Liver (tissue), 9 donors: ENCODE data around the gene IAPP. TPM values are rescaled to one million over a fixed set of nuclear protein-coding genes. Genes with fewer than 3 reads are reported as not detected.
"Not testable (repeated sequence)": the region's sequence is repeated elsewhere in the genome, so short reads cannot be mapped to it uniquely, and the experiment has no call there.

Source experiments
- DNase-seq: peaks from one replicate; pipeline ENCODE4 v3.0.0-alpha.2; 2017; ENCODE audit warnings: low spot score
- H3K27ac ChIP-seq, 2 donors: one replicate each; pipeline ENCODE4 v1.7.0; 2013; ENCODE audit warnings: inconsistent platforms in 2 of 2, low read length in 2 of 2, control low read depth in 1 of 2, low read depth in 1 of 2, mild to moderate bottlenecking in 1 of 2
- H3K27me3 ChIP-seq, 4 donors: one replicate each; pipeline versions ENCODE4 v1.6.1 to v1.7.0; 2013; ENCODE audit warnings: low read length in 3 of 4, inconsistent platforms in 1 of 4, mild to moderate bottlenecking in 1 of 4, moderate library complexity in 1 of 4; ENCODE audit not compliant: control insufficient read depth in 4 of 4, insufficient read depth in 4 of 4
- H3K36me3 ChIP-seq, 4 donors: one replicate each; pipeline versions ENCODE4 v1.6.1 to v1.7.0; 2013; ENCODE audit warnings: low read length in 3 of 4, mild to moderate bottlenecking in 3 of 4, low read depth in 1 of 4, moderate library complexity in 1 of 4; ENCODE audit not compliant: control insufficient read depth in 4 of 4, insufficient read depth in 3 of 4
- H3K4me1 ChIP-seq, 4 donors: one replicate each; pipeline versions ENCODE4 v1.6.1 to v1.7.0; 2013; ENCODE audit warnings: low read length in 3 of 4, mild to moderate bottlenecking in 3 of 4, moderate library complexity in 1 of 4; ENCODE audit not compliant: control insufficient read depth in 4 of 4, insufficient read depth in 4 of 4
- H3K4me3 ChIP-seq, 3 donors: one replicate each; pipeline versions ENCODE4 v1.6.1 to v1.7.0; 2013; ENCODE audit warnings: low read length in 3 of 3, control low read depth in 1 of 3, low read depth in 1 of 3, mild to moderate bottlenecking in 1 of 3
- H3K9ac ChIP-seq, 2 donors: one replicate each; pipeline ENCODE4 v1.7.0; 2013; ENCODE audit warnings: low read length in 2 of 2, mild to moderate bottlenecking in 2 of 2, moderate library complexity in 2 of 2, control low read depth in 1 of 2, low read depth in 1 of 2
- H3K9me3 ChIP-seq, 4 donors: one replicate each; pipeline versions ENCODE4 v1.6.1 to v1.7.0; 2013; ENCODE audit warnings: low read length in 3 of 4; ENCODE audit not compliant: control insufficient read depth in 4 of 4
- EGR1 ChIP-seq, 2 donors: IDR thresholded peaks; 2 replicates each; pipeline ENCODE4 v1.6.1; 2016 to 2018; ENCODE audit warnings: antibody characterized with exemption in 2 of 2, low read depth in 2 of 2
- FOXA1 ChIP-seq: IDR thresholded peaks from 2 replicates; pipeline ENCODE4 v1.6.1; 2016; ENCODE audit warnings: antibody characterized with exemption
- FOXA2 ChIP-seq: IDR thresholded peaks from 2 replicates; pipeline ENCODE4 v1.6.1; 2016; ENCODE audit warnings: antibody characterized with exemption
- GABPA ChIP-seq, 2 donors: IDR thresholded peaks in 1 of 2; conservative IDR thresholded peaks in 1 of 2; 2 replicates each; pipeline ENCODE4 v1.6.1; 2016; ENCODE audit warnings: antibody characterized with exemption in 2 of 2, mild to moderate bottlenecking in 1 of 2, moderate library complexity in 1 of 2
- HNF4A ChIP-seq, 2 donors: conservative IDR thresholded peaks; 2 replicates each; pipeline ENCODE4 v1.6.1; 2016; ENCODE audit warnings: antibody characterized with exemption in 2 of 2, mild to moderate bottlenecking in 2 of 2
- HNF4G ChIP-seq: IDR thresholded peaks from 2 replicates; pipeline ENCODE4 v1.6.1; 2016; ENCODE audit warnings: antibody characterized with exemption
- RAD21 ChIP-seq, 2 donors: IDR thresholded peaks; 2 replicates each; pipeline ENCODE4 v1.6.1; 2016; ENCODE audit warnings: antibody characterized with exemption in 2 of 2, mild to moderate bottlenecking in 2 of 2
- SP1 ChIP-seq: IDR thresholded peaks from 2 replicates; pipeline ENCODE4 v1.6.1; 2018; ENCODE audit warnings: antibody characterized with exemption, mild to moderate bottlenecking
- TAF1 ChIP-seq: conservative IDR thresholded peaks from 2 replicates; pipeline ENCODE4 v1.6.1; 2016; ENCODE audit warnings: antibody characterized with exemption, mild to moderate bottlenecking
- YY1 ChIP-seq: IDR thresholded peaks from 2 replicates; pipeline ENCODE4 v1.6.1; 2016; ENCODE audit warnings: antibody characterized with exemption, mild to moderate bottlenecking
- WGBS: extraction: QIAGEN DNeasy Blood & Tissue Kit; methylation state at CpG from one replicate; pipeline ENCODE4 v1.1.7; 2013; 5-methylcytosine and 5-hydroxymethylcytosine counted together
- polyA plus RNA-seq, 2 donors: library from polyadenylated mRNA; stranded (reverse) in 1 of 2; unstranded in 1 of 2; fragments of 200-250 nt in 1 of 2; fragments of >200 nt in 1 of 2; fragmentation: Nextera tagmentation in 1 of 2; extraction: Ambion mirVana in 1 of 2; gene quantifications; one replicate each; pipeline versions ENCODE4 v1.2.1 to v1.2.3, GENCODE V29; 2013 to 2015
- total RNA-seq, 2 donors: library from RNA; depleted of rRNA; stranded (reverse); fragments of >200 nt; gene quantifications; one replicate each; pipeline ENCODE4 v1.2.3, GENCODE V29; 2014
- TF ChIP-seq, protein P1 (sequence below): IDR thresholded peaks from 2 replicates; pipeline ENCODE4 v1.6.1; 2016; ENCODE audit warnings: antibody characterized with exemption
- TF ChIP-seq, protein P2 (sequence below): IDR thresholded peaks from 2 replicates; pipeline ENCODE4 v1.6.1; 2016; ENCODE audit warnings: antibody characterized with exemption
- TF ChIP-seq, protein P3 (sequence below): IDR thresholded peaks from 2 replicates; pipeline ENCODE4 v1.6.1; 2016; ENCODE audit warnings: antibody characterized with exemption
- donor health status: healthy.
- donor health status: healthy.
- donor health status: healthy.
- donor health status: healthy.
- donor health status: healthy.

IAPP gene
- total and polyA plus RNA-seq, 4 donors: 0.08 to 0.42 TPM; not detected in 2

DNA sequence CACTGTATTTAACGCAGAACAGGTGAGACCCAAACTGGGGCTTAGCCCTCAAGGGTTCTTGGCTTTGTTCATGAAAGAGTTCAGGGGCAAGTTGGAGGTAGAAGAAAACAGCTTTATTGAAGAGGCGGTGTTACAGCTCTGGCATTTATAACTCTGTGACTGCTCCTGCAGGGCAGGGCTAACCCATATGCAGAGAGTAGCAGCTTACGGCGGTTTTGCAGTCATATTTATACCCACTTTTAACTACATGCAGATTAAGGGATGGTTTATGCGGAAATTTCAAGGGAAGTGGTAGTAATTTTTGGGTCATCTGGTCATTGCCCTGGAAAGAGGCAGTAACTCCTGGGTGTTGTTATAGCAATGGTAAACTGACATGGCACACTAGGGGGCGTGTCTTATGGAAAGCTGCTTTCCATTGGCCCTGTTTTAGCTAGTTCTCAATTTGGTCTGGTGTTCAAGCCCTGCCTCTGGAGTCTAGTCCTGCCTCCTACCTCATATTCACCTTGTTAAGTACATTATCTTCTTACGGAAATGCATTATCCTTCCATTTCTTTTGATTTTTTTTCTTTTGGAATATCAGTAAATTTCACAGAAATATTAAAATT is 1.8 kb upstream of the IAPP start:
- no peak for DNase-seq
- Histone ChIP-seq H3K27ac (no peak overlapping the region), H3K9me3 (no peaks in the 10 kb centered on the region), H3K36me3 (no peaks in the 10 kb centered on the region), H3K9ac (no peak overlapping the region), H3K27me3 (no peaks in the 10 kb centered on the region), H3K4me1 (no peaks in the 10 kb centered on the region), H3K4me3 (no peak overlapping the region)
- 84% methylated on average over 7 of the region's 7 CpGs for WGBS
- TF ChIP-seq, protein P1, sequence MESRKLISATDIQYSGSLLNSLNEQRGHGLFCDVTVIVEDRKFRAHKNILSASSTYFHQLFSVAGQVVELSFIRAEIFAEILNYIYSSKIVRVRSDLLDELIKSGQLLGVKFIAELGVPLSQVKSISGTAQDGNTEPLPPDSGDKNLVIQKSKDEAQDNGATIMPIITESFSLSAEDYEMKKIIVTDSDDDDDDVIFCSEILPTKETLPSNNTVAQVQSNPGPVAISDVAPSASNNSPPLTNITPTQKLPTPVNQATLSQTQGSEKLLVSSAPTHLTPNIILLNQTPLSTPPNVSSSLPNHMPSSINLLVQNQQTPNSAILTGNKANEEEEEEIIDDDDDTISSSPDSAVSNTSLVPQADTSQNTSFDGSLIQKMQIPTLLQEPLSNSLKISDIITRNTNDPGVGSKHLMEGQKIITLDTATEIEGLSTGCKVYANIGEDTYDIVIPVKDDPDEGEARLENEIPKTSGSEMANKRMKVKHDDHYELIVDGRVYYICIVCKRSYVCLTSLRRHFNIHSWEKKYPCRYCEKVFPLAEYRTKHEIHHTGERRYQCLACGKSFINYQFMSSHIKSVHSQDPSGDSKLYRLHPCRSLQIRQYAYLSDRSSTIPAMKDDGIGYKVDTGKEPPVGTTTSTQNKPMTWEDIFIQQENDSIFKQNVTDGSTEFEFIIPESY: no peak
- TF ChIP-seq RAD21 (IDR thresholded peaks at IDR 0.05): no peak
- TF ChIP-seq HNF4A (conservative IDR thresholded peaks at IDR 0.05): no peak
- no peak for TF ChIP-seq FOXA2
- no peak for TF ChIP-seq HNF4G
- no peak for TF ChIP-seq EGR1 (IDR thresholded peaks at IDR 0.05; ENCODE audit: low read depth in 2 of 2)
- TF ChIP-seq TAF1: no peak

DNA sequence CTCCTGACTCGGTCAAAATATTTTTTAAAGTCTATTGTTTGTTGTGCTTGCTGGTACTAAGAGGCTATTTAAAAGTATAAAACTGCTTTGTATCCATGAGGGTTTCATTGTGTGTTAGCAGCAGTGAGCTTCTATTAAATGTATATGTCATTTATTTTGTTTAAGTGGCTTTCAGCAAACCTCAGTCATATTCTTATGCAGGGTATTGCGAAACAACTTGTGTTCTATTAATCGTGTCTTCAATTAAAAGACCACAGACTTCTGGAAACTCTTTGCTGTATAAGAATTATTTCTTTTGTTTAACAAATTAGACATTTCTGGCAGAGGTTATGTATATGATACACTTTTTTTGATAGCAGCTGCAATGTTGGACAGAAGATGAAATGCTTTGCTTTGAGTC is 6.5 kb downstream of the IAPP start:
- H3K36me3 ChIP-seq: no peaks in the 10 kb centered on the region
- no peak overlapping the region for H3K27ac ChIP-seq
- no peaks in the 10 kb centered on the region for H3K4me1 ChIP-seq
- H3K9ac ChIP-seq: no peak overlapping the region
- no peaks in the 10 kb centered on the region for H3K27me3 ChIP-seq
- no peaks in the 10 kb centered on the region for H3K9me3 ChIP-seq
- no peak overlapping the region for H3K4me3 ChIP-seq
- 77% methylated on average over 3 of the region's 3 CpGs for WGBS
- TF ChIP-seq FOXA2: no peak
- TF ChIP-seq GABPA (IDR thresholded peaks at IDR 0.05 in 1 of 2, conservative IDR thresholded peaks at IDR 0.05 in 1 of 2): no peak
- TF ChIP-seq FOXA1: no peak
- TF ChIP-seq, protein P2, sequence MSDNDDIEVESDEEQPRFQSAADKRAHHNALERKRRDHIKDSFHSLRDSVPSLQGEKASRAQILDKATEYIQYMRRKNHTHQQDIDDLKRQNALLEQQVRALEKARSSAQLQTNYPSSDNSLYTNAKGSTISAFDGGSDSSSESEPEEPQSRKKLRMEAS: no peak
- TF ChIP-seq, protein P3, sequence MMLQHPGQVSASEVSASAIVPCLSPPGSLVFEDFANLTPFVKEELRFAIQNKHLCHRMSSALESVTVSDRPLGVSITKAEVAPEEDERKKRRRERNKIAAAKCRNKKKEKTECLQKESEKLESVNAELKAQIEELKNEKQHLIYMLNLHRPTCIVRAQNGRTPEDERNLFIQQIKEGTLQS: no peak
- TF ChIP-seq EGR1 (IDR thresholded peaks at IDR 0.05; ENCODE audit: low read depth in 2 of 2): no peak
- no peak for TF ChIP-seq SP1
- no peak for TF ChIP-seq YY1
- DNase-seq: no peak

DNA sequence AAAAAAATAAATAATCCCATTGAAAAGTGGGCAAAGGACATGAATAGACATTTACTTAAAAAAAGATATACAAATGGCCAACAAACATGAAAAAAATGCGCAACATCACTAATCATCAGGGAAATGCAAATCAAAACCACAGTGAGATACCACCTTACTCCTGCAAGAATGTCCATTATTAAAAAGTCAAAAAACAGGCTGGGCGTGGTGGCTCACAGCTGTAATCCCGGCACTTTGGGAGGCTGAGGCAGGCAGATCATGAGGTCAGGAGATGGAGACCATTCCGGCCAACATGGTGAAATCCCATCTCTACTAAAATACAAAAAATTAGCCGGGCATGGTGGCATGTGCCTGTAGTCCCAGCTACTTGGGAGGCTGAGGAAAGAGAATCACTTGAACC is 8.6 kb downstream of the IAPP start:
- not testable (repeated sequence) for H3K9me3 ChIP-seq, H3K4me1 ChIP-seq, DNase-seq, H3K27me3 ChIP-seq, H3K4me3 ChIP-seq, H3K27ac ChIP-seq, H3K36me3 ChIP-seq, H3K9ac ChIP-seq
- WGBS: 94% methylated on average over 5 of the region's 5 CpGs
